ENCODE data around the gene IRF5.

IRF5 gene, protein sequence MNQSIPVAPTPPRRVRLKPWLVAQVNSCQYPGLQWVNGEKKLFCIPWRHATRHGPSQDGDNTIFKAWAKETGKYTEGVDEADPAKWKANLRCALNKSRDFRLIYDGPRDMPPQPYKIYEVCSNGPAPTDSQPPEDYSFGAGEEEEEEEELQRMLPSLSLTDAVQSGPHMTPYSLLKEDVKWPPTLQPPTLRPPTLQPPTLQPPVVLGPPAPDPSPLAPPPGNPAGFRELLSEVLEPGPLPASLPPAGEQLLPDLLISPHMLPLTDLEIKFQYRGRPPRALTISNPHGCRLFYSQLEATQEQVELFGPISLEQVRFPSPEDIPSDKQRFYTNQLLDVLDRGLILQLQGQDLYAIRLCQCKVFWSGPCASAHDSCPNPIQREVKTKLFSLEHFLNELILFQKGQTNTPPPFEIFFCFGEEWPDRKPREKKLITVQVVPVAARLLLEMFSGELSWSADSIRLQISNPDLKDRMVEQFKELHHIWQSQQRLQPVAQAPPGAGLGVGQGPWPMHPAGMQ

DNA sequence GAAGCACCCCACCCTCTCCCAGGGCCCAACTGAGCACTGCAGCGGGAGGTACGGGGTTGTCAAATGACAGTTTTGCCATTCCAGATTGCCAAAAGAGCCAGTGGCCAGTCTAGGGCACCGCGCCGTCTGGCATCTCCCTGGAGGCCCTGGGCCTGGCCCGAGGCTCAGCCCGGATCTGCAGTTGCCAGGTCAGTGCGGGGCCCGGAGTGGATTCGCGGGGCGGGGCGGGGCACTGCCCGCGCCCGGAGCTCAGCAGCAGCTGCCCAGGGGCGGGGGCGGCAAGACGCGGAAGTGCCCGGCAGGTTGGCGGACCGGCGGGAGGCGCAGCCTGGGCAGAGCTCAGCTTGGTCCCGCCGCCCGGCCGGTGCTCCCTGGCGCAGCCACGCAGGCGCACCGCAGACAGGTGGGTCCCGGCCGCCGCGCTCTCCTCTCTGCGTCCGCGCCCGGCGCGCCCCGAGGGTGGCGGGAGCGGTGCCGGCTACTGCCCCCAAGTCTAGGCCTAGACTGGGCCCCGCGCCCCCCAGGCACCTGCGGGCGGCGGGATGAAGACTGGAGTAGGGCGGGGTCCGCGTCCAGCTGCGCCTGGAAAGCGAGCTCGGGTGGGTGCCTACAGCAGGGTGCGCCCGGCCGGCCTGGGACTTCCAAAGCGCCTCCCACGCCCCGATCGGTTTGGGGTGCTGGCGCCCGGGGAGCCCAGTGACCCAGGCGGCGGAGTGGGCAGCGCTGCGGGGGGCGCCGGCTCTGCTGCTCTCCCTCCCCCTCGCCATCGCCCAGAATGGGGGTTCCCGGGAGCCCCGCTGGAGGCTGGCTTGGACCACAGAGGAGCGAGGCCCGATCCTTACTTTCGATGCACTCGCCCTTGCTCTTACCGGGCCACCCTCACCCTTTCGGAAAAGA lies at the start of gene IRF5:
TSS of gene IRF5 (plus strand) at position 281 of the 897 bp plus-strand sequence. CDS start 4,155 bp downstream, outside the sequence.
- DNase-seq: peak; percentile 60

DNA sequence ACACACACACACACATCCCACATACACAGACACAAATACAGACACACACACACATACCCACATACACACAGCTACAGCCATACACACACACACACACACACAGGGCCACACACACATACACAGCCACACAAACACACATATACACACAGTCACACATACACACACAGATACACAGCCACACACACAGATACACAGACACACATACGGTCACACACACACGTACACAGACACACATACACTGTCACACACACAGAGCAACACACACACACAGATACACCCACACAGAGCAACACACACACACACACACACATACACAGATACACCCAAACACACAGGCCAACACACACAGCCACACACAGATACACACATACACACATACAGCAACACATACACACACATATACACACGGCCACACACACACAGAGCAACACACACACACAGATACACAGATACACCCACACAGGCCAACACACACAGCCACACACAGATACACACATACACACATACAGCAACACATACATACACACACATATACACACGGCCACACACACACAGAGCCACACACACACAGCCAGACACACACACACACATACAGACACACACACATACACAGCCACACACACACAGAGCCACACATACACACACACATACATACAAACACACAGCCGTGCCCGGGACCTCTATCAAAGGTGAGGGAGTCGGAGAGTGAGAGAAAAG lies 49.5 kb upstream of the IRF5 start:
- no peak for DNase-seq

DNA sequence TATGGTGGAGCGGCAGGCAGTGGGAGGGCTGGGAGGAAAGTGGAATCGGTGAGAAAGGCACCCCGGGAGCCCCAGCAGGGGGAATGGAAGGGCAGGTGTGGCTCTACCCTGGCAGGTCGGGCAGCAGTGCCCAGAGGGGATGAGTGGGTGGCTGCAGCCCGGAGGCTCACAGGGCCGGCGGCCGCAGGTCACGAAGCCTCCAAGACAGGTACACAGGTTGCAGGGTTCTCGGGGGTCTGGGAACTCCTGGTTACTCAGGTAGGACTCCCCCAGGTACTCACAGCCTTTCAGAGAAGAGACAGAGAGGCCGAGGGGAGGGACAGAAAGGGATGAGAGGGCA lies 49.0 kb upstream of the IRF5 start:
- DNase-seq: no peak

DNA sequence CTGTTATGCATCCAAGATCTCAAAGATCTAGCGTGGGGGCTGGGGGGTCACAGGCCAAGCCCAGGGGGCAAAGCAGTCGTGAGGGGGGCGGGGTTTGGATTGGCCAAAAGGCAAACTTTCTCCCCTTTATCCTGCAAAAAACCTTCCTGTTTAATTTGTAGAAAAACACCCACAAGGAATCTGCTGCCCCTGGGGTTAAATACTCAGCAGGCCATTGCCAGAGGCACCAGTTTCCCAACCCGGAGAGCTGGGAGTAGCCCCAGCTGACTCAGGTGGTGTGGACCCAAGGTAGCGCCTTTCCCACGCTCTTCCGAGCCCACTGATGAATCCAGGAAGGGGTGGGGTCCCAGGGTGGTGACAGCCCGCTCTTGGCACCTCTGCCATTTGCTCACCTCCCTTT lies 48.6 kb upstream of the IRF5 start:
- DNase-seq: no peak

DNA sequence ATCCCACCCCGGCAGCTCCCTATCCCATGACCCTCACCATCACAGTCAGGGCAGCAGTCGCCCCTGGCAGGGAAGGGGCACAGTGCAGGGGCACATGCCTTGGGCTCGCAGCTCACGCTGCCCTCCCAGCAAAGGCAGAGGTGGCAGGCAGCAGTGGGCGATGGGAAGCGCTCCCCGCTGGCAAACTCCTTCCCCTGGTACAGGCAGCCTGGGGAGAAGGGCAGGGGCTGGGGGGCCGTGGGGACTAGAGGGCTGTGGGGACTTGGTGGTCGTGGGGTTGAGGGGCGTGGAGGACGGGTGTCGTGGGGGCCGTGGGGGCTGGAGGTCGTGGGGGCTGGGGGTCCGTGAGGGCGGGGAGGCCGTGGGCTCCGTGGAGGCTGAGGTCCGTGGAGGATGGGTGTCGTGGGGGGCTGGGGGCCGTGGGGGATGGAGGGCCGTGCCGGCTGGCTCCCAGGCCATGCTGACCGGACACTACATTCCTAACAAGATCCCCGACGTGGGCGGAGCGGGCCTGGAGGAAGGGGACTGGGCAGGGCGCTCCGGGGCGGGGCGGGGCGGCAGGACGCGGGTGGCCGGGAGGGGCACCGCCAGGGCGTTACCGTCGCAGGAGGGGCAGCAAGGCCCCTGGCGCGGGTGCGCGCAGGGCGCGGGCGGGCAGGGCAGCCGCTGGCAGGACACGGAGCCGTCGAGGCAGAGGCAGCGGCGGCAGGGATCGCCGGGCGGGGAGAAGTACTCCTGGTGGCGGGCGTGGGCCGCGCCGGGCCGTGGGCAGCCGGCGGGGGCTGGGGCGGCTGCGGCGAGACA lies 47.2 kb upstream of the IRF5 start:
- DNase-seq: no peak

DNA sequence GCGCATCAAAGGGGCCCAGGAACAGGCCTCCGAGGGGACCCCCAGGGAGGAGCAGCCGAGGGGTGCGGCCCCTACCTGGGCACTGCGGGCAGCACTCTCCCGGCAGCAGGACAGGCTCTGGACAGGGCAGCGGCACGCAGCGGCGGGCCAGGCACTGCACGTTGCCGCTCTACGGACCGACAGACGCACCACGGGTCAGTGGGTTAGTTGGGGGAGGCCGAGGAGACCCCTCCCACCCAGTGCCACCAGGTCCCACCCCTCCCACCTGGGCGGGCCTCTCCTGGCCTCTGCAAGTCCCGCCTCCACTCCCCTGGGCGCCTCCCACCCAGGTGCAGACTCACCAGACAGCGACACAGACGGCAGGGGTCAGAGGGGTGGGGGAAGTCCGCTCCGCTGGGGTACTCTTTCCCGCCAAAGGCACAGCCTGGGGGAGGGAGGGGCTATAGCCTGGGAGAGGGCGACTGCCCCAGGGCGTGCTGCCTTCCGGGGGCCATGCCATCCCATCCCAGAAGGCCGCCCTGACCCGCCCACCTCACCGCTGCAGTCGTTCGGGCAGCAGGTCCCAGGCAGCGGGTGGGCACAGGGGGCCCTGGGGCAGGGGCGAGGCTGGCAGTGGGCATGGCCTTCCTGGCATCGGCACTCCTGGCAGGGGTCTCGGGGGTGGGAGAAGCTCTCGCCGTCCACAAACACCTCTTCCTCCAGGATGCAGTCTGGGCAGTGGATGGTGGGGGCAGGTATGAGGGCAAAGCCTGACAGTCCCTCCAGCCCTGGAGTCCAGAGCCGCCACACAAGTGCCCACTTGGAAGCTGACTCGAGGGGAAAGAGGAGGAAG lies 46.4 kb upstream of the IRF5 start:
- DNase-seq: peak; percentile 15

DNA sequence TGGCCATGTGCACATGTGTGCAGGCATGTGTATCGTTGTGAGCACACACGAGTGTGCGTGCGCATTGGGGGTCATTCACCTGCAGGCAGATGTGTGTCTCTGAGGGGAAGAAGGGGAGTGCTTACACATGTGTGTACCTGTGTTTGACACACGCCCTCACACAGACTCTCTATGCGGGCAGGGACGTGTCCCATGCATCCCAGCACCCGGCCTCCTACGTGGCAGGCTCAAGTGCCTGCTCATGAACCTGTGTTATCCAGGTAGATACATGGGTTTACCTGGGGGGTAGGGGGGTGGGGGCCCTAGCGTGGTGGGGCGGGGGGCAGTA lies 45.8 kb upstream of the IRF5 start:
- no peak for DNase-seq

DNA sequence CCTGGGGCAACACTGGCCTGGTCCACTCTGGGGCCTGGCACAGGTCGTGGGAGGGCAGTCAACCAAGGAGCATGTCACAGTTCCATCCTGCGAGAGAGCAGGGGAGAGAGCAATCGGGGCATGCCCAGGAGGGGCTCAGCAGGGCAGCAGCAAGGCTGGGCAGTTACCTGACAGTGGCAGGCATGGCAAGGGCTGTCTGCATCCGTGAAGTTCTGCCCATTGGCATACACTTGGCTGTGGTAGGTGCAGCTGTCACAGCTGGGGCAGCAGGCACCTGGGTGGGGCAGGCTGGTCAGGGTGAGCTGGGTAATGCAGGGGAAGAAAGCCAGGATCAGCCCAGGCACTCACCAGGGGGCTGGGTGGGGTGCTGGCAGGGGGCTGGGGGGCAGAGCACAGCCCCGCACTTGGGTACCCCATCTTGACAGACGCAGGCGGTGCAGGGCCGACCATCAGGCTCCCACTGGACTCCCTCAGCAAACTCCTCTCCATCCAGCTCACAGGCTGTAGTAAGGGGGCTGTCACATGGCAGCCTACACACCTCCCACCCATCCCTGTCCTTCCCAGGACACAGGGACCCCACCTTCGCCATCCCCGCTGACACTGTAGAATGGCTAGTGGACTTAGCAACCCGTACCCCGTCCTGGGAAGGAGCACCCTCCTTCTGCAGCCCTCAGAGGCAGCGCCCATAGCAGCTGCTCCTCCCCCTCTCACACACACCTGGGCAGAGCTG lies 45.0 kb upstream of the IRF5 start:
- no peak for DNase-seq

DNA sequence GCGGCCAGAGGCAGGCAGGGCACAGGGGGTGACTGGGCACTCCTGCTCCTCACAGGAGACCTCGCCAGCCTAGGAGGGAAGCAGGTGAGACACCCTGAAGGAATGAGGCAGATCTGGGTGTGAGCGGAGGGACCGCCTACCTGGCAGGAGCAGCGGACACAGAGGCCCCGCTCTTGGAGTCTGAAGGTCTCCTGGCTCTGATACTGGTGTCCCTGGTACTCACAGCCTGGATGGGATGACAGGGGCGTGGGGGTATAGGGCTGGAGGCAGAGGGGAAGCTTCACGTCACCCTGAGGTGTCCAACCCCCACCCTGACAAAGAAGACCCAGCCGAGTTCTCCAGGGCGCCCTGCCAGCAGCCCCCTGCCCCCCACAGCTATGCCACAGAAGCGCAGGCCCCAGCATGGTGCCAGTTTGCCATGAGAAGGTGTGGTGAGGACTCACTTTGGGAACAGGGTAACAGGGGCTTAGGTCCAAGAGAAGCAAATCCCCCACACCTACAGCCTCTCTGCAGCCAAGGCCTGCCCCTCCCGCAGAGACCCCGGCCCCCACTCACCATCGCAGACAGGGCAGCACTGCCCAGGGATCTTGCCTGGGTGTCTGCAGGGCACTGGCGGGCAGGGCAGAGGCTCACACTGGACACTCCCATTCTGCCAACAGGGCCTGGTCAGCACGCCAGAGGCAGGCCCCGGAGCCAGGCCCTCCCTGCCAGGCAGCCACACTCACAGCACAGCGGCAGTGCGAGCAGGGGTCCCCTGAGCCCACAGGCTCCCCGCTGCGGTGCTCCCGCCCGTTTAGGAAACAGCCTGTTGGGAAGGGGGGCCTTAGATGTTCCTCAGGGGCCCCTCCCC lies 44.3 kb upstream of the IRF5 start:
- no peak for DNase-seq

DNA sequence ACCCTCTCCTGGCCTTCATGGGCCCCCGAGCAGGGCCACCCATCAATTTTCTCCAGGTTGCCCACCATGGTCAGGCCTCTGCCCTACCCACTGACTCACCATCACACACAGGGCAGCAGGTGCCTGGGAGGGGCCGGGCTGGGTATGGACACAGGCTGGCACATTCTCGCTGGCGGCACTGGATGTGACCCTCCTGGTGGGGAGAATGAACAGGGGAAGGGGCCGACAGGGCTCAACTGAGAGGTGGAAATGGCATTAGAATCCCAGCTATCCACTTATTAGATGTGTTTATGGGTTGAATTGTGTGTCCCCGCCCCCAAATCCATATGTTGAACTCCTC lies 43.7 kb upstream of the IRF5 start:
- DNase-seq: no peak

DNA sequence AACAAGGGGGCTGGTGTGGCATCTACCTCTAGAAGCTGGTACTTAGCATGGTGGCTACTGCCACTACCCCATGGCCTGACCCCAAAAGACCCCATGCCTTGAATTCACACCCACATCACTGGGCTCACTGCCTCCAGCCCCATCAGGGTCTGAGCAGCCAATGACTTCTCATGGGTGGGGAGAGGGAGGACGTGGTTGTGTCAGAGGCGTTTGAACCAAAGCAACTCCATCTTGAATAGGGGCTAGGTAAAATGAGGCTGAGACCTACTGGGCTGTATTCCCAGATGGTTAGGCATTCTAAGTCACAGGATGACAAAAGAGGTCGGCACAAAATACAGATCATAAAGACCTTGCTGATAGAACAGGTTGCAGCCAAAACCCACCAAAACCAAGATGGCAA lies 42.4 kb upstream of the IRF5 start:
- DNase-seq: no peak

DNA sequence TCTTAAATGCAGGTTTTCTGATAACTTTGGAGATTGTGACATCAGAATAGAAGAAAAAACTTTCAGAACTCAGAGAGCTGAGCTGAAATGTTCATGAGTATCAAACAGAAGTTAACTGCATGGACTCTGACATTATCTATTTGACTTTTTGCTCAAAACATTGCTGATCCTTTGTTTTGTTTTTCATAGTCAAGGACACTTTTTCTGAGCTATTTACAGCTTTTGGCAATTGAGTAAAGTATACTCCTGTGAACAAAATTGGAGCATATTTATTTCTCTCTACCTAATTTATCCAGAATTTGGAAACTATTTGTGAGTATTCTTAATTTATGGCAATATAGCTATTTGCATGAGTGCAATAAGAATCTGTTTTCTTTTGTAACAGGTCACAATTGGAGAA lies 38.3 kb upstream of the IRF5 start:
- DNase-seq: no peak

DNA sequence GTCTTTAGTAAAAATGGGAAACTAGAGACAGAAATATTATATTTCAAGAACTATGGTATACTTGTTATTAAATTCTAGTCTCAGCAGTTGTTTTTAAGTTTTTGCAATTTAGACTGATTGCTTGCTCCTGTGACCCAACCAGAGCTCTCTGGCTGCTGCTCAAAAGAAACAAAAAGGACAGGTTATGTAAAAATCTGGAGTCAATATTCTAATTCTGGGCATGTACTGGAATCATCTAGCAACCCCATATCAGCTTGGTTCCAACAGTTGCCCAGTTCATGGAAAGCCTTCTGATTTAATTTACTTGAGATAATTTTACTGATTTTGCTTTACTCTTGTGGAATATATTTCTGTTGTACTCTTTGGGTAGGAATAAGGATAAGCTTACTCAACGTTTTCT lies 37.5 kb upstream of the IRF5 start:
- no peak for DNase-seq

DNA sequence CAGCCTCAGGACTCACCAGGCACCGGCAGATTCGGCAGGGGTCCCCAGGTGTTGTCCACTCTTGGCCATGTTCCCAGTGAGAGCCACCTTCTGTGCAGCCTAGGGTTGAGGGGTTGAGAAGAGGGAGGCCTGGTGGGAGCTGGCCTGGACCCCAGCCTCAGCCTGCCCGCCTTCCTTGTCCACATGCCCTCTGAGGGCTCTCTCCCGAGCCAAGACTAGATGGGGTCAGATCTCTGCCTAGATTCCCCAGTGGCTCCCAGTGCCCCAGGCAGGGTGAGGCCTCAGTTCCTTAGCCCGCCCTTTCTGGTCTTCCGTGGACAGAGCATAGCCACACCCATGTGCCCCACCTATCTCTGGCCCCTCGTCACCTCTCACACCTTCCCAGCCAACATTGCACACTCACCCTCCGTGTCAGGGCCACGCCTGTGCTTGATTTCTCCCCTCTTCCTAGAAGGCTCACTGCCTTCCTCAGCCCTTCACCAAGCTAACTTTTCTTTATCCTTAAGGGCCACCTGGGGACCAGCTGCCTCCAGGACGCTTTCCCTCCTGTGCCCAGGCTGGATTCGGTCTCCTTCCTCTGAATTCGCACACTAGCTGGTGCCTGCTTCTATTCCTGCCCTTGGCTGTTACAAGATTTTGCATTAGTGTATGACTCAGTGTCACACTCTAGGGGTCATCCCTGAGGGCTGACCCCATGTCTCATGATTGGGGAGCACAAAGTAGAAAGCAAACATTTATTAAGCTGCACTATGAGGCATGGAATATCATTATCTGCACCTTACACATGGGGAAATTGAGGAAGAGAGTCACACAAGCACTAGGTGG lies 34.8 kb upstream of the IRF5 start:
- no peak for DNase-seq

DNA sequence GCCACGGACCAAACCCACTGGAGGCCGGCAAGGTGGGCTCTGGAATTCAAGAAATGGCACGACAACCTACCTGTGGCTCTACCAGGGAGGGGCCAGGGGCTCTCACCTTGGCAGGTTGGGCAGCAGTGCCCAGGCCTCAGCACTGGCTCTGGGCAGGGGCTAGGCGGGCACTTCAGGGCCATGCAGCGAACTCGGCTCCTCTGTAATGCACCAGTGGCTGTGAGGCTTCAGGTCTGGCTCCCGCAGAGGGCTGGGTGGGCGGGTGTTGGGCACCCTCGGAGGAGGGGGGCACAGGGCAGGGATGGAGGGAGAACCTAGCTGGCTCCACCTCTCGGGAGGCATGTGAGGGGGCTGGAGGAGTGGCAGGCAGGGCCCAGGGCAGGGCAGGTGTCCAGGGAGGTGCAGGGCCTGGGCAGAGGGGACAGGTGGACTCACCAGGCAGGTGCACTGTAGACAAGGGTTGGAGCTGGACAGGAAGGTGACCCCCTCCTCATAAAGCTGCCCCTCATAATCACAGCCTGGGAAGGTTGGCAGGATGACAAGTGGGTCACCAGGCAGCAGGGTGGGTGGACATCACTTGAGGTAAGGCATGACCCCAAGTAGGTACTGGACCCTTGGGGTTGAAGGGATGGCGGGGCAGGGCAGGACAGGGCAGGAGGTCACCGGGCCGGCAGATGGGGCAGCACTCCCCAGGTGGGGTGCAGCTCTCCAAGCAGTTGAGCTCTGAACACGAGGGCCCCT lies 33.9 kb upstream of the IRF5 start:
- no peak for DNase-seq

DNA sequence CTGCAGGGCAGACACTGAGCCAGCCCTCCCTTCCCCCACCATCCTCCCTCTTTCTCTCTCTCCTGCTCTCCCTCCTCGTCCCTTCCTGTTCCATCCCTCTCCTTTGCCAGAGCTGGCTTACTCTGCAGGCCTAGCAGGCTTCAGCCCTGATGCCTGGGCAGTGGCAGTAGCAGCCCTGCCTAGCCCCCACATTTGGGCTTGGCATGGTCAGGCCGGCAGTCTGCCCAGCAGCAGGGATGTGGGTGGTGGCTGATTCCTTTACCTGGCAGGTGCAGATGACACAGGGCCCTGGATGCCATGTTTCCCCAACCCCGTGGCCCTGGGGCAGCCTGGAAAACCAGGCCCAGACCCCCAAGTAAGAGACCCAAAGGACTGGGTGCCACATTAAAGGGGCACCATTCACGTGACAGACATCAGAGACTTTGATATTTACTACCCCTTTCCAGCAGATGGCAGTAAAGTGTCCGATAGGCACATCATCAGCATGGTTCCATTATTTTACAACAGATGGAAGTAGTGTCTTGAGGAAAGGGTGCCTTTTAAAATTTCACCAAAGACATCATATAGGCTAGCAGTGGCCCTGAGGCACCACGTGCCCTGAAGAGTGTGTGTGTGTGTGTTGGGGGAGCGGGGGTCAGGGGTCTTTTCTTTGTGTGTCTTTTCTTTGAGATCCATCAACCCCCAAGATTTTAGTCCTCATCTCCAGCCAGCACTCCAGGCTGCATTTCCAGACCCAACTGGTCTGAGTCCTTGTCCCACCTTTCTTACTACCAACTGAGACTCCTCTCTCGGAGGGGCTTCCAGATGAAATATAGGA lies 33.1 kb upstream of the IRF5 start:
- peak; percentile 18 for DNase-seq

DNA sequence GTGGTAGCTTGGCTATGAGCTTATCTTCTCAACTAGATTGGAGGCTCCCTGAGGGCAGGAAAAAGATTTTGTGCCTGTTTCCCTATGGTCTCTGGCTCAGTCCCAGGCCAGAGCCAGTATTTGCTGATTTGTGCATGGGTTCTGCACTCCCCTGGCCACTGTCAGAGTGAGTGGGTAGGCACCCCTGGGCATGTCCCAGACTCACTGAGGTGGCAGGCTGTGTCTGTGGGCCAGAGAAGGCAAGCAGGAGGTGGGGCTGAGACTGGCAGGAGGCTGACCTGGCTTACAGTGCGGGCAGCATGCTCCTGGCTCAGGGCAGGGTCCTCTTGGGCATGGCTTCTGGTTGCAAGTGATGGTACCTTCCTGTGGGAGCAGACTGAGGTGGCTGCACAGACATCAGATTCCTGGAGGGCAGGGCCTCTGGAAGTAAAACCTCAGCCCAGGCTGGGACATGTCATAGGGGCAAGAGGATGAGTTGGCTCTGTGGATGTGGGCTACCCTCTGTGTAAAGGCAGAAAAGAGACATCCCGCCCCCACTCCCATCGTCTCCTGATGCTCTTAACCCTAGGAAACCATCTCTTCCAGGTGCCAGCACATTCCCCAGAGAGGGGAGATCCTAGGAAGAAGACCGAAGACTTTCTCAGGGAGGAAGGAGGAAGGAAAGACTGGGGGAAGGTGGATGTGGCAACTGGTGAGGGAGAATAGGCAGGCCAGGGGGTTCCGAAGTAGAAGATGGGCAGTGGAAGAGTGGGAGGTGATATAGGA lies 31.5 kb upstream of the IRF5 start:
- DNase-seq: no peak

Data from CD4-positive, alpha-beta T cell treated with Interferon gamma for 1 hour (primary cell).